ENCODE data around the gene IL12RB2.

DNA sequence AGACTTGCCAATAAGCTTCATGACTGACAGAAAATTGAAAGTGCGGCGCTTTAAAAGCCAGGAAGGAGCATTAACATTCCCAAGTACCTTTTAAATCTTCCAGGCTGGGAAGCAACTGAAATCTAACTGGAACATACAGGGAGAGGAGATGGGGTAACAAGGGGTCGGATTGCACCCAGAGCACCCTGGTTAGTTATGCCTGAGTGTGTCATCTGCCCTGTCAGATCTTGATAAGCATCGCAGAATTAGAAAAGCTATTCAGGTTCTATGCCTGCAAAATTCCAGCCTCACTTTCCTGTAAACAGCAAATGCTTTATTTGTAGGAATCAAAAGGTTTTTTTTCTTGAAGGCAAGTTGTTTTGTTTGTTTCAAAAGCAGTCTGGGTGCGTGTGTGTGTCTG is 64.0 kb downstream of the IL12RB2 start:
- TF ChIP-seq EZH2phosphoT487 (IDR thresholded peaks at IDR 0.05; ENCODE audit: insufficient read depth, low read depth) (no peak), EZH2 (IDR thresholded peaks at IDR 0.05; ENCODE audit: insufficient read depth, poor library complexity, severe bottlenecking) (no peak)
